ENCODE results near the gene RASGRP3.

DNA sequence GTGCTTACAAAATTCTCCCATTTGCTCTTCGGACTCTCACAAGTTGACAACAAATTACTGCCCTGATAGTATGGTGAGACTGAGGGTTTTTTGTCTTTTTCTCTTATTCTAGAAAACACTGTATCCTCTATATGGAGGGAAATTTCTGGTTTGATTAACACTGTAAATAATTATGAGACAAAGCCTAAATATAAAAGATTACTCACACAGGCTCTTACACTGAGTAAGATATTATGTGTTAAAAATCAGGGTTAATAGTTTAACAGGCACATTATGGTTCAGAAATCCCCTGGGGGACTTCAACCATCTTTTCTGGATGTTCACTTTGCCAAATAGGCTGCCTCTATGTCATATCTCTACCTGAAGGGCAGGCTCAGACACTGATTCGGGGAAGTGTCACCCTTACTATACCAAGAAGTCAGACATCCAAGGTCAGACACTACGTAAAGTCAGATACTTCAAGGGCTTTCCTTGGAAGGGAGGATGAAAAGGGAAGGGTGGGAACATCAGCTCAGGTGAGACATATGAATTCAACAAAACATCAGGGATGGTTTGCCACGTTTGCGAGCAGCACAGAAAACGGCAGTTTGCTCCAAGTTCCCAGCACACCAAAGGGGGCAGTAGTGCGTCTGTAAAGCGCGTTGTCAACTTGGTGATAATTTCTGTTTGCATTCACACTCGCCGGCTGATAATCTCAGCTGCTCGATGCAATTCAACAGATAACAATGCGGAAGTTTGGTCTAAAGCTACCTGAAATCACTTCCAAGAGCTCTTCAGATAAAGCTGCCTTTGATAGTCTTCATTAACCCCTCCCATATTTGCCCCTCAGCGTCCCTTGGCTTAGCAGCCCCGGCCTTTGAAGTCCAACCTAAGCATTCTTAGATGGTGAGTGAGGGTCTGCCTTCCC, 972 bp upstream of the RASGRP3 start:
- TF ChIP-seq, protein P1, sequence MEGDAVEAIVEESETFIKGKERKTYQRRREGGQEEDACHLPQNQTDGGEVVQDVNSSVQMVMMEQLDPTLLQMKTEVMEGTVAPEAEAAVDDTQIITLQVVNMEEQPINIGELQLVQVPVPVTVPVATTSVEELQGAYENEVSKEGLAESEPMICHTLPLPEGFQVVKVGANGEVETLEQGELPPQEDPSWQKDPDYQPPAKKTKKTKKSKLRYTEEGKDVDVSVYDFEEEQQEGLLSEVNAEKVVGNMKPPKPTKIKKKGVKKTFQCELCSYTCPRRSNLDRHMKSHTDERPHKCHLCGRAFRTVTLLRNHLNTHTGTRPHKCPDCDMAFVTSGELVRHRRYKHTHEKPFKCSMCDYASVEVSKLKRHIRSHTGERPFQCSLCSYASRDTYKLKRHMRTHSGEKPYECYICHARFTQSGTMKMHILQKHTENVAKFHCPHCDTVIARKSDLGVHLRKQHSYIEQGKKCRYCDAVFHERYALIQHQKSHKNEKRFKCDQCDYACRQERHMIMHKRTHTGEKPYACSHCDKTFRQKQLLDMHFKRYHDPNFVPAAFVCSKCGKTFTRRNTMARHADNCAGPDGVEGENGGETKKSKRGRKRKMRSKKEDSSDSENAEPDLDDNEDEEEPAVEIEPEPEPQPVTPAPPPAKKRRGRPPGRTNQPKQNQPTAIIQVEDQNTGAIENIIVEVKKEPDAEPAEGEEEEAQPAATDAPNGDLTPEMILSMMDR (IDR thresholded peaks at IDR 0.05; ENCODE audit: extremely low read depth in 1 of 2, insufficient read depth in 1 of 2, low read depth in 1 of 2, low read length in 2 of 2) = peak; percentile 85 to 86
- TF ChIP-seq JUN (IDR thresholded peaks at IDR 0.05; ENCODE audit: borderline replicate concordance, insufficient read depth, insufficient read length, low read depth) (no peak), EZH2 (IDR thresholded peaks at IDR 0.05; ENCODE audit: borderline replicate concordance, low read depth, low read length, severe bottlenecking) (no peak), GATA2 (IDR thresholded peaks at IDR 0.05; ENCODE audit: insufficient read depth, insufficient read length, low read depth, low read length) (no peak), POLR2A (IDR thresholded peaks at IDR 0.05; ENCODE audit: low read depth, low read length) (no peak), MYC (IDR thresholded peaks at IDR 0.05; ENCODE audit: low read depth, low read length) (no peak), POLR2AphosphoS5 (IDR thresholded peaks at IDR 0.05; ENCODE audit: insufficient read depth, low read depth, low read length) (no peak)
- TF ChIP-seq, protein P2, sequence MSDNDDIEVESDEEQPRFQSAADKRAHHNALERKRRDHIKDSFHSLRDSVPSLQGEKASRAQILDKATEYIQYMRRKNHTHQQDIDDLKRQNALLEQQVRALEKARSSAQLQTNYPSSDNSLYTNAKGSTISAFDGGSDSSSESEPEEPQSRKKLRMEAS (IDR thresholded peaks at IDR 0.05; ENCODE audit: insufficient read depth, insufficient read length) = no peak

Measured in endothelial cell of umbilical vein (primary cell).